ENCODE data around the gene VPS51. TPM values are rescaled to one million over a fixed set of nuclear protein-coding genes. Genes with fewer than 3 reads are reported as not detected.

Gene VPS51
- total RNA-seq, 1 experiment from 2014 or later = 77.0 TPM

DNA sequence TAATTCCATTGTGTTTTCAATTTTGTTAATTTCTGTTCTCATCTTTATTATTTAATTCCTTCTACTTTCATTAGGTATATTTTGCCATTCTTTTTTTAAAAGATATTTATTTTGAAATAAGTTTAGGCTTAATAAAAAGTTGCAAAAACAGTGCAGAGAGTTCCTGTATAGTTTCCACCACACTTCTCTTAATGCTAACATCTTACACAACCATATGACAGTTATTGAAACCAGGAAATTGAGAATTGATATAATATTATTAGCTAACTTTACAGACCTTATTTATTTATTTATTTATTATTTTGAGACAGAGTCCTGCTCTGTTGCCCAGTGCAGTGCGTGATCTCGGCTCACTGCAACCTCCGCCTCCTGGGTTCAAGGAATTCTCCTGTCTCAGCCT lies 60.2 kb downstream of the VPS51 start:
- ChIA-PET CTCF (no interaction called here), POLR2A (interaction anchor here (0.8 to 1.6 kb wide), 2 partner anchors 34 to 840 kb away, joined by 3 read pairs; partner anchors contain the start of genes FAU and MRPL49)
- no peaks in the 10 kb centered on the region for H3K36me3 Mint-ChIP-seq (ENCODE audit: insufficient read depth, unreplicated experiment)

DNA sequence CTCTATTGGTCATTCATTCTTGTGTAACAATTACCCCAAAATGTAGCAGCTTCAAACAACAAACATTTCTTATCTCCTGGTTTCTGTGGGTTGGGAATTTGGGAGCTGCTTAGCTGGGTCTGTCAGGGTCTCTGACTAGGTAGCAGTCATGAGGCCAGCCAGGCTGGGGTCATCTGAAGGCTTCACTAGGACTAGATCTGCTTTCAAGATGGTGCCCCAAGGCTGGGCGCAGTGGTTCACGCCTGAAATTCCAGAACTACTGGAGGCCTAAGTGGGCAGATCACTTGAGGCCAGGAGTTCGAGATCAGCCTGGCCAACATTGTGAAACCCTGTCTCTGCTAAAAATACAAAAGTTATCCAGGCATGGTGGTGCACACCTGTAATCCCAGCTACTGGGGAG lies 60.9 kb downstream of the VPS51 start:
- Mint-ChIP-seq H3K27ac (ENCODE audit: low read depth, unreplicated experiment) (no peak overlapping the region), H3K4me3 (ENCODE audit: unreplicated experiment) (no peak overlapping the region), H3K4me1 (ENCODE audit: insufficient read depth, unreplicated experiment) (peaks cover under 1% of the 10 kb centered on the region), H3K27me3 (ENCODE audit: insufficient read depth, unreplicated experiment) (no peaks in the 10 kb centered on the region), H3K36me3 (ENCODE audit: insufficient read depth, unreplicated experiment) (no peaks in the 10 kb centered on the region), H3K9me3 (ENCODE audit: unreplicated experiment) (no peaks in the 10 kb centered on the region)
- ChIA-PET POLR2A (interaction anchor here (1.6 kb wide), 1 partner anchor 35 kb away, joined by 3 read pairs; the partner anchor contains the start of genes FAU and MRPL49), CTCF (interaction anchor here (0.6 kb wide), 1 partner anchor 94 kb away, joined by 3 read pairs; no protein-coding TSS in a partner anchor)
- TF ChIP-seq, protein P1, sequence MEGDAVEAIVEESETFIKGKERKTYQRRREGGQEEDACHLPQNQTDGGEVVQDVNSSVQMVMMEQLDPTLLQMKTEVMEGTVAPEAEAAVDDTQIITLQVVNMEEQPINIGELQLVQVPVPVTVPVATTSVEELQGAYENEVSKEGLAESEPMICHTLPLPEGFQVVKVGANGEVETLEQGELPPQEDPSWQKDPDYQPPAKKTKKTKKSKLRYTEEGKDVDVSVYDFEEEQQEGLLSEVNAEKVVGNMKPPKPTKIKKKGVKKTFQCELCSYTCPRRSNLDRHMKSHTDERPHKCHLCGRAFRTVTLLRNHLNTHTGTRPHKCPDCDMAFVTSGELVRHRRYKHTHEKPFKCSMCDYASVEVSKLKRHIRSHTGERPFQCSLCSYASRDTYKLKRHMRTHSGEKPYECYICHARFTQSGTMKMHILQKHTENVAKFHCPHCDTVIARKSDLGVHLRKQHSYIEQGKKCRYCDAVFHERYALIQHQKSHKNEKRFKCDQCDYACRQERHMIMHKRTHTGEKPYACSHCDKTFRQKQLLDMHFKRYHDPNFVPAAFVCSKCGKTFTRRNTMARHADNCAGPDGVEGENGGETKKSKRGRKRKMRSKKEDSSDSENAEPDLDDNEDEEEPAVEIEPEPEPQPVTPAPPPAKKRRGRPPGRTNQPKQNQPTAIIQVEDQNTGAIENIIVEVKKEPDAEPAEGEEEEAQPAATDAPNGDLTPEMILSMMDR (IDR thresholded peaks at IDR 0.05; ENCODE audit: unreplicated experiment) = no peak
- no TSS peak for BruUV-seq (replicated peaks)
- intact Hi-C loops (cut with micrococcal nuclease) = no loop called here
- no peak for DNase-seq (ENCODE audit: unreplicated experiment)

More for the DNA sequence above, 60.2 kb downstream of the VPS51 start:
- H3K27me3 Mint-ChIP-seq (ENCODE audit: insufficient read depth, unreplicated experiment) = no peaks in the 10 kb centered on the region
- no peak overlapping the region for H3K27ac Mint-ChIP-seq (ENCODE audit: low read depth, unreplicated experiment)
- TF ChIP-seq, protein P1 (IDR thresholded peaks at IDR 0.05; ENCODE audit: unreplicated experiment) = no peak
- intact Hi-C loops (cut with micrococcal nuclease) = no loop called here
- H3K4me3 Mint-ChIP-seq (ENCODE audit: unreplicated experiment) = no peak overlapping the region
- no TSS peak for BruUV-seq (replicated peaks)
- no peak for DNase-seq (ENCODE audit: unreplicated experiment)
- H3K9me3 Mint-ChIP-seq (ENCODE audit: unreplicated experiment) = no peaks in the 10 kb centered on the region
- H3K4me1 Mint-ChIP-seq (ENCODE audit: insufficient read depth, unreplicated experiment) = peaks cover 7% of the 10 kb centered on the region

DNA sequence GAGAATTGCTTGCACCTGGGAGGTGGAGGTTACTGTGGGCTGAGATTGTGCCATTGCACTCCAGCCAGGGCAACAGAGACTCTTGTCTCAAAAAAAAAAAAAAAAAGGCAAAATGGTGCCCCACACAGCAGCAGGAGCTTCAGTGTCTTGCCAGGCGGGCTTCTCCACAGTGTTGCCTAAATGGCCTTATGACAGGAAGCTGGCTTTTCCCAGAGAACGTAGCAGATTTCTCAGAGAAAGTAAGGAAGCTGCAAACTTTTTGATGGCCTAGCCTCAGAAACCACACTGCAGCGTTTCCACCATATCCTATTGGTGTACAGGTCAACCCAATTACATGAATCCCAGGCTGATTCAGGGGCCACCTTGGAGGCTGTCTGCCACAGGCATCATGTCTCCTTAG lies 61.3 kb downstream of the VPS51 start:
- intact Hi-C loops (cut with micrococcal nuclease) = no loop called here
- Mint-ChIP-seq H3K36me3 (ENCODE audit: insufficient read depth, unreplicated experiment) (no peaks in the 10 kb centered on the region), H3K4me3 (ENCODE audit: unreplicated experiment) (no peak overlapping the region), H3K9me3 (ENCODE audit: unreplicated experiment) (no peaks in the 10 kb centered on the region), H3K4me1 (ENCODE audit: insufficient read depth, unreplicated experiment) (no peaks in the 10 kb centered on the region), H3K27me3 (ENCODE audit: insufficient read depth, unreplicated experiment) (no peaks in the 10 kb centered on the region), H3K27ac (ENCODE audit: low read depth, unreplicated experiment) (no peak overlapping the region)
- ChIA-PET CTCF (interaction anchor here (0.6 kb wide), 1 partner anchor 93 kb away, joined by 3 read pairs; no protein-coding TSS in a partner anchor), POLR2A (interaction anchor here (0.6 to 1.6 kb wide), 2 partner anchors 35 to 116 kb away, joined by 3 read pairs; partner anchors contain the start of genes FAU, MRPL49 and SAC3D1)
- no TSS peak for BruUV-seq (replicated peaks)
- DNase-seq (ENCODE audit: unreplicated experiment) = no peak
- TF ChIP-seq, protein P1 (IDR thresholded peaks at IDR 0.05; ENCODE audit: unreplicated experiment) = no peak

DNA sequence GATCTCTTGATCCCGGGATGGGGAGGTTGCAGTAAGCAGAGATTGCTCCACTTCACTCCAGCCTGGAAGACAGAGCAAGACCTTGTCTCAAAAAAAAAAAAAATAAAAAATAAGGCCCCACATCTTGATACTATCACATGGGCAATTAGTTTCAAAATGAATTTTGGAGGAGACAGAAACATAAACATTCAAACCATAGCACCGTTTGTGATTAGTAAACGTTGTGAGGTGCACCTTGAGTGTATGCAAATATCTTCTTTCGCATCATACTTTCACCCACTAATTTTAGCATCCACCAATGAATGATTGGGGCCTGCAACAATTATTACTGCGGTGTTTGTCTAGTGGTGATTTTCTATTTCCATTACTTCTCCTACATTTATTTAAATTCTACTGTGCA lies 63.0 kb downstream of the VPS51 start:
- Mint-ChIP-seq H3K27ac (ENCODE audit: low read depth, unreplicated experiment) (no peak overlapping the region), H3K4me1 (ENCODE audit: insufficient read depth, unreplicated experiment) (no peaks in the 10 kb centered on the region), H3K4me3 (ENCODE audit: unreplicated experiment) (no peak overlapping the region), H3K27me3 (ENCODE audit: insufficient read depth, unreplicated experiment) (no peaks in the 10 kb centered on the region), H3K36me3 (ENCODE audit: insufficient read depth, unreplicated experiment) (no peaks in the 10 kb centered on the region), H3K9me3 (ENCODE audit: unreplicated experiment) (no peaks in the 10 kb centered on the region)
- BruUV-seq (replicated peaks) = no TSS peak
- TF ChIP-seq, protein P1 (IDR thresholded peaks at IDR 0.05; ENCODE audit: unreplicated experiment) = no peak
- POLR2A ChIA-PET = no interaction called here
- intact Hi-C loops (cut with micrococcal nuclease) = no loop called here
- CTCF ChIA-PET = no interaction called here
- DNase-seq (ENCODE audit: unreplicated experiment) = no peak

All from MCF 10A (cell line).